Ishikawa (cell line): ENCODE results near the gene CACHD1.

Experiments
- CEBPB ChIP-seq: IDR thresholded peaks from 2 replicates; pipeline ENCODE4 v1.6.1; 2012
- CREB1 ChIP-seq: IDR thresholded peaks from 2 replicates; pipeline ENCODE4 v1.6.1; 2012; ENCODE audit warnings: low read depth
- EGR1 ChIP-seq: IDR thresholded peaks from 2 replicates; pipeline ENCODE4 v1.6.1; 2012
- EP300 ChIP-seq: IDR thresholded peaks from 2 replicates; pipeline ENCODE4 v1.6.1; 2012; ENCODE audit warnings: borderline replicate concordance
- MAX ChIP-seq: IDR thresholded peaks from 2 replicates; pipeline ENCODE4 v1.6.1; 2012
- NFIC ChIP-seq: IDR thresholded peaks from 2 replicates; pipeline ENCODE4 v1.6.1; 2012
- RAD21 ChIP-seq: IDR thresholded peaks from 2 replicates; pipeline ENCODE4 v1.6.1; 2012; ENCODE audit warnings: low read depth
- TAF1 ChIP-seq: IDR thresholded peaks from 2 replicates; pipeline ENCODE4 v1.6.1; 2012; ENCODE audit warnings: low read depth, mild to moderate bottlenecking
- TCF12 ChIP-seq: IDR thresholded peaks from 2 replicates; pipeline ENCODE4 v1.6.1; 2012; ENCODE audit warnings: low read depth
- TEAD4 ChIP-seq: IDR thresholded peaks from 2 replicates; pipeline ENCODE4 v1.6.1; 2012
- YY1 ChIP-seq: IDR thresholded peaks from 2 replicates; pipeline ENCODE4 v1.6.1; 2012; ENCODE audit warnings: low read depth

- TF ChIP-seq CEBPB: no peak
- TF ChIP-seq EP300: no peak
- no peak for TF ChIP-seq TEAD4
- no peak for TF ChIP-seq EGR1
- no peak for TF ChIP-seq YY1
- TF ChIP-seq MAX: no peak
- no peak for TF ChIP-seq NFIC
- no peak for TF ChIP-seq RAD21
- TF ChIP-seq CREB1: no peak
- TF ChIP-seq TCF12: no peak
- no peak for TF ChIP-seq TAF1
Observed at GRCh38 chr1:64572222-64572900, 102.4 kb downstream of the CACHD1 start.
